Activated CD4-positive, alpha-beta T cell treated with anti-CD3 and anti-CD28 coated beads for 48 hours (primary cell): ENCODE data around the gene PC.

Source experiments
- DNase-seq: peaks from one replicate; pipeline ENCODE4 v3.0.0-alpha.2; 2020

Gene PC

GRCh38 chr11:66882561-66883015, 75.6 kb downstream of the PC start:
- no peak for DNase-seq

- DNase-seq: no peak
Measured at GRCh38 chr11:66881927-66882452, 76.2 kb downstream of the PC start.

- no peak for DNase-seq
Measured at GRCh38 chr11:66881451-66881835, 76.7 kb downstream of the PC start.

- DNase-seq: no peak
Measured at GRCh38 chr11:66880496-66881450, 77.4 kb downstream of the PC start.

GRCh38 chr11:66879999-66880398, 78.2 kb downstream of the PC start:
- DNase-seq: no peak

- no peak for DNase-seq
Measured at GRCh38 chr11:66879583-66879982, 78.6 kb downstream of the PC start.

- no peak for DNase-seq
Measured at GRCh38 chr11:66879000-66879399, 79.2 kb downstream of the PC start.

GRCh38 chr11:66878474-66878873, 79.7 kb downstream of the PC start:
- DNase-seq: no peak

- DNase-seq: no peak
Measured at GRCh38 chr11:66877588-66878385, 80.4 kb downstream of the PC start.

GRCh38 chr11:66875378-66875777, 82.8 kb downstream of the PC start:
- DNase-seq: no peak

- no peak for DNase-seq
Measured at GRCh38 chr11:66874232-66874631, 84.0 kb downstream of the PC start.

GRCh38 chr11:66871521-66871901, 86.7 kb downstream of the PC start:
- no peak for DNase-seq

- no peak for DNase-seq
Measured at GRCh38 chr11:66870616-66871520, 87.3 kb downstream of the PC start.

- no peak for DNase-seq
Measured at GRCh38 chr11:66870131-66870530, 88.1 kb downstream of the PC start.

- DNase-seq: no peak
Measured at GRCh38 chr11:66869567-66869870, 88.7 kb downstream of the PC start.

- peak; percentile 91 for DNase-seq
Measured at GRCh38 chr11:66868726-66869566, 89.2 kb downstream of the PC start.

- DNase-seq: no peak
Measured at GRCh38 chr11:66868082-66868725, 90.0 kb downstream of the PC start.

GRCh38 chr11:66867425-66868040, 90.7 kb downstream of the PC start:
- no peak for DNase-seq

- no peak for DNase-seq
Measured at GRCh38 chr11:66866511-66866986, 91.6 kb downstream of the PC start.

- no peak for DNase-seq
Measured at GRCh38 chr11:66866007-66866406, 92.2 kb downstream of the PC start.
